K562 (cell line): ENCODE results near the gene THYN1. TPM values are rescaled to one million over a fixed set of nuclear protein-coding genes. Genes with fewer than 3 reads are reported as not detected.
A peak's percentile ranks its signal among the peaks of the same experiment; 100 is the strongest.

ENCODE experiments used
- ARHGAP35 ChIP-seq: fragments of 450-650 bp; IDR thresholded peaks from 2 replicates; pipeline ENCODE4 v1.6.1; 2018; ENCODE audit not compliant: partially characterized antibody
- CHD2 ChIP-seq: IDR thresholded peaks from 2 replicates; pipeline ENCODE4 v1.6.1; 2011; ENCODE audit warnings: low read depth, low read length
- E2F6 ChIP-seq, 2 experiments: IDR thresholded peaks; 2 replicates each; pipeline ENCODE4 v1.6.1; 2011; ENCODE audit warnings: borderline replicate concordance in 1 of 2, control low read depth in 1 of 2, low read depth in 1 of 2, low read length in 1 of 2, mild to moderate bottlenecking in 1 of 2, mixed read lengths in 1 of 2, moderate library complexity in 1 of 2; ENCODE audit not compliant: insufficient read depth in 1 of 2, insufficient read length in 1 of 2, poor library complexity in 1 of 2, severe bottlenecking in 1 of 2; ENCODE audit errors: extremely low read depth in 1 of 2
- FOXO4 ChIP-seq: fragments of 450-650 bp; formaldehyde crosslinking; IDR thresholded peaks from 2 replicates; pipeline ENCODE4 v1.4.0; 2020; ENCODE audit warnings: mild to moderate bottlenecking, moderate library complexity
- GTF2E2 ChIP-seq: fragments of 200-800 bp; sonication (Bioruptor generic); IDR thresholded peaks from 2 replicates; pipeline ENCODE4 v1.6.1; 2016; ENCODE audit warnings: missing genetic modification characterization, missing compliant biosample characterization
- JUND ChIP-seq, 2 experiments: IDR thresholded peaks; 2 replicates in 1 of 2; 3 replicates in 1 of 2; pipeline ENCODE4 v1.6.1; 2011; ENCODE audit warnings: borderline replicate concordance in 2 of 2, low read depth in 2 of 2, low read length in 2 of 2, improper control_type of control experiment in 1 of 2, missing biosample characterization in 1 of 2, missing genetic modification characterization in 1 of 2, missing genetic modification reagents in 1 of 2
- MYBL2 ChIP-seq, 2 experiments: fragments of 450-650 bp in 1 of 2; sonication (generic) in 1 of 2; formaldehyde crosslinking in 1 of 2; IDR thresholded peaks; 2 replicates each; pipeline versions ENCODE4 v1.6.1 to v1.8.1; 2017 to 2022; ENCODE audit warnings: borderline replicate concordance in 1 of 2, inconsistent platforms in 1 of 2, low read depth in 1 of 2, mild to moderate bottlenecking in 1 of 2, missing genetic modification reagents in 1 of 2, moderate library complexity in 1 of 2
- NFE2 ChIP-seq: IDR thresholded peaks from 2 replicates; pipeline ENCODE4 v1.6.1; 2014; ENCODE audit warnings: antibody characterized with exemption, low read depth
- NR1H2 ChIP-seq: sonication (generic); formaldehyde crosslinking; IDR thresholded peaks from 2 replicates; pipeline ENCODE4 v1.4.0; 2020; ENCODE audit warnings: mild to moderate bottlenecking, missing genetic modification reagents
- POLR2AphosphoS5 ChIP-seq: IDR thresholded peaks from 2 replicates; pipeline ENCODE4 v1.6.1; 2011; ENCODE audit warnings: mild to moderate bottlenecking, low read depth, low read length, moderate library complexity; ENCODE audit not compliant: control insufficient read depth, insufficient read depth
- POU5F1 ChIP-seq: fragments of 150-350 bp; IDR thresholded peaks from 2 replicates; pipeline ENCODE4 v1.6.1; 2014; ENCODE audit warnings: borderline replicate concordance, low read length, low read depth, mild to moderate bottlenecking; ENCODE audit not compliant: partially characterized antibody
- RFX1 ChIP-seq: fragments of 450-650 bp; IDR thresholded peaks from 2 replicates; pipeline ENCODE4 v1.6.1; 2016; ENCODE audit warnings: mild to moderate bottlenecking, moderate library complexity
- SMAD3 ChIP-seq: fragments of 450-650 bp; formaldehyde crosslinking; conservative IDR thresholded peaks from 2 replicates; pipeline ENCODE4 v1.4.0; 2020; ENCODE audit warnings: mild to moderate bottlenecking
- SMARCA4 ChIP-seq: fragments of 450-650 bp; IDR thresholded peaks from 2 replicates; pipeline ENCODE4 v1.6.1; 2016
- STAG1 ChIP-seq: sonication (generic); formaldehyde crosslinking; IDR thresholded peaks from 2 replicates; pipeline ENCODE4 v1.5.0; 2020; ENCODE audit warnings: missing genetic modification reagents, borderline replicate concordance
- TAL1 ChIP-seq: fragments of 450-650 bp; IDR thresholded peaks from 2 replicates; pipeline ENCODE4 v1.6.1; 2016; ENCODE audit warnings: mild to moderate bottlenecking
- TCF7 ChIP-seq: sonication (generic); IDR thresholded peaks from 2 replicates; pipeline ENCODE4 v1.6.1; 2016; ENCODE audit warnings: antibody characterized with exemption, borderline replicate concordance
- TEAD2 ChIP-seq: fragments of 450-650 bp; IDR thresholded peaks from 2 replicates; pipeline ENCODE4 v1.6.1; 2016; ENCODE audit warnings: missing genetic modification characterization, control low read depth, missing compliant biosample characterization
- ZFP30 ChIP-seq: fragments of 250-450 bp; sonication (Bioruptor Pico); IDR thresholded peaks from 2 replicates; pipeline ENCODE4 v1.8.0; 2022; ENCODE audit warnings: moderate library complexity, mild to moderate bottlenecking, inconsistent platforms, borderline replicate concordance
- ZSCAN32 ChIP-seq: fragments of 450-650 bp; formaldehyde crosslinking; IDR thresholded peaks from 2 replicates; pipeline ENCODE4 v1.4.0; 2020; ENCODE audit warnings: mild to moderate bottlenecking, moderate library complexity
- polyA plus RNA-seq, 8 experiments: library from polyadenylated mRNA; depleted of rRNA in 4 of 8; stranded (reverse) in 5 of 8; unstranded in 3 of 8; fragments of >200 nt; fragmentation: Nextera tagmentation in 2 of 8; fragmentation: Illumina TruSeq in 1 of 8; extraction: Ambion mirVana in 2 of 8; extraction: Trizol in 1 of 8; gene quantifications; 2 replicates each; pipeline versions ENCODE4 v1.2.1 to v1.2.3, GENCODE V29; 2011 to 2014; ENCODE audit warnings: inconsistent platforms in 1 of 8, missing spikeins in 1 of 8
- total RNA-seq, 7 experiments: library from RNA; depleted of rRNA in 6 of 7; stranded (reverse); fragments of >200 nt in 6 of 7; fragmentation: Illumina TruSeq in 2 of 7; extraction: Trizol in 2 of 7; gene quantifications; 2 replicates each; pipeline versions ENCODE4 v1.2.1 to v1.2.3, GENCODE V29; 2011 to 2021; ENCODE audit warnings: low replicate concordance in 1 of 7

Gene THYN1
- total and polyA plus RNA-seq, 9 of the 15 experiments (the other 6 are each of a cell fraction or from before 2014, with no cell fraction given) = 54.9 to 279 (median 104) TPM

GRCh38 chr11:134253188-134253993 is at the start of gene THYN1, which contains the start of gene ACAD8 (continued):
- TF ChIP-seq E2F6 (IDR thresholded peaks at IDR 0.05; ENCODE audit: borderline replicate concordance in 1 of 2, extremely low read depth in 1 of 2, insufficient read depth in 1 of 2, insufficient read length in 1 of 2, low read depth in 1 of 2, low read length in 1 of 2, poor library complexity in 1 of 2, severe bottlenecking in 1 of 2) = peak; percentile 60 to 73
- TF ChIP-seq RFX1 = peak; percentile 22; the same call in 1 of the 2 replicates
- peak; percentile 42; the same call in 1 of the 2 replicates for TF ChIP-seq POLR2AphosphoS5
- no peak for TF ChIP-seq STAG1 (CRISPR knock-in tag)
- TF ChIP-seq CHD2 = no peak
- peak; percentile 40; the same call in 1 of the 2 replicates for TF ChIP-seq JUND (IDR thresholded peaks at IDR 0.05; ENCODE audit: borderline replicate concordance, low read depth, low read length)
- no peak for TF ChIP-seq JUND (tag; IDR thresholded peaks at IDR 0.05; ENCODE audit: borderline replicate concordance, low read depth, low read length)
- no peak for TF ChIP-seq ZFP30 (CRISPR knock-in tag)
- no peak; the same call in 1 of the 2 replicates for TF ChIP-seq SMAD3 (CRISPR knock-in tag)
- TF ChIP-seq TEAD2 (tag) = no peak
- no peak for TF ChIP-seq TCF7
- no peak for TF ChIP-seq SMARCA4
- no peak for TF ChIP-seq GTF2E2 (tag)
- TF ChIP-seq MYBL2 (IDR thresholded peaks at IDR 0.05; ENCODE audit: low read depth) = no peak
- no peak for TF ChIP-seq MYBL2 (CRISPR knock-in tag; IDR thresholded peaks at IDR 0.05; ENCODE audit: borderline replicate concordance)
- TF ChIP-seq NFE2 = no peak
- no peak for TF ChIP-seq ZSCAN32 (CRISPR knock-in tag)
- no peak for TF ChIP-seq TAL1
- no peak for TF ChIP-seq FOXO4 (CRISPR knock-in tag)
- TF ChIP-seq NR1H2 (CRISPR knock-in tag) = no peak
- no peak for TF ChIP-seq ARHGAP35
- TF ChIP-seq POU5F1 = peak; percentile 46
